H1 (cell line): ENCODE results near the gene ELMO1. TPM values are rescaled to one million over a fixed set of nuclear protein-coding genes. Genes with fewer than 3 reads are reported as not detected.

Experiments
- CTCF ChIA-PET: fragments of 300-600 bp; sonication (Branson Sonifier 250); formaldehyde crosslinking; loops from one replicate; lab custom pipeline; 2021; ENCODE audit not compliant: partially characterized antibody; lab: Charles Lee
- POLR2A ChIA-PET: fragments of 300-600 bp; sonication (Branson Sonifier 250); formaldehyde crosslinking; loops from one replicate; lab custom pipeline; 2021; ENCODE audit warnings: inconsistent platforms; ENCODE audit not compliant: partially characterized antibody; lab: Charles Lee
- DNase-seq, 2 experiments: peaks; one replicate each; pipeline versions ENCODE4 v3.0.0 to v3.0.0-alpha.2; 2010 to 2022; ENCODE audit warnings: low spot score in 2 of 2, low read depth in 1 of 2, mixed read lengths in 1 of 2
- FAIRE-seq: peaks from 2 replicates; lab custom pipeline; 2011; peaks lifted over from hg19 to GRCh38; lab: Jason Lieb, UNC
- H2AFZ ChIP-seq: 2 replicates; pipeline ENCODE4 v1.8.1; 2012; ENCODE audit warnings: low read length, inconsistent platforms
- H2AK5ac ChIP-seq: 2 replicates; pipeline ENCODE4 v1.6.1; 2013; ENCODE audit warnings: low read depth, low read length
- H2BK120ac ChIP-seq: replicated peaks from 2 replicates; pipeline ENCODE3; 2013; ENCODE audit warnings: low read depth, low read length, inconsistent platforms
- H2BK12ac ChIP-seq: 2 replicates; pipeline ENCODE4 v1.6.1; 2013; ENCODE audit warnings: low read depth, low read length
- H2BK15ac ChIP-seq: 2 replicates; pipeline ENCODE4 v1.6.1; 2013; ENCODE audit warnings: low read length
- H2BK20ac ChIP-seq: 2 replicates; pipeline ENCODE4 v1.6.1; 2013; ENCODE audit warnings: low read length
- H2BK5ac ChIP-seq: 2 replicates; pipeline ENCODE4 v1.6.1; 2013; ENCODE audit warnings: low read depth, low read length
- H3K14ac ChIP-seq: 2 replicates; pipeline ENCODE4 v1.6.1; 2013; ENCODE audit warnings: inconsistent platforms; ENCODE audit not compliant: insufficient read length
- H3K18ac ChIP-seq: 2 replicates; pipeline ENCODE4 v1.6.1; 2013; ENCODE audit warnings: low read length; ENCODE audit errors: extremely low read depth
- H3K23ac ChIP-seq: 2 replicates; pipeline ENCODE4 v1.6.1; 2013; ENCODE audit warnings: inconsistent platforms; ENCODE audit not compliant: insufficient read length
- H3K23me2 ChIP-seq: 2 replicates; pipeline ENCODE4 v1.6.1; 2013; ENCODE audit warnings: low read depth, low read length
- H3K27ac ChIP-seq: 2 replicates; pipeline ENCODE4 v1.6.1; 2011; ENCODE audit warnings: low read depth, low read length, inconsistent platforms
- H3K27me3 ChIP-seq, 4 experiments: replicated peaks in 1 of 4; 1 replicate in 1 of 4; 2 replicates in 3 of 4; pipeline versions ENCODE4 v1.6.1 to v1.8.1; 2011 to 2013; ENCODE audit warnings: low read length in 3 of 4, mild to moderate bottlenecking in 3 of 4, inconsistent platforms in 2 of 4, mixed read lengths in 2 of 4, moderate library complexity in 1 of 4; ENCODE audit not compliant: control insufficient read depth in 3 of 4, insufficient read depth in 3 of 4; ENCODE audit errors: extremely low read depth in 1 of 4
- H3K36me3 ChIP-seq, 4 experiments: 2 replicates each; pipeline versions ENCODE4 v1.6.1 to v1.8.1; 2011 to 2013; ENCODE audit warnings: mild to moderate bottlenecking in 4 of 4, low read length in 3 of 4, moderate library complexity in 2 of 4, control low read depth in 1 of 4, inconsistent platforms in 1 of 4; ENCODE audit not compliant: insufficient read depth in 4 of 4, control insufficient read depth in 2 of 4
- H3K4ac ChIP-seq: replicated peaks from 2 replicates; pipeline ENCODE3; 2013; ENCODE audit warnings: low read length, low read depth, mixed read lengths, inconsistent platforms; ENCODE audit not compliant: insufficient read length
- H3K4me1 ChIP-seq, 4 experiments: replicated peaks in 1 of 4; 1 replicate in 1 of 4; 2 replicates in 3 of 4; pipeline versions ENCODE4 v1.6.1 to v1.8.1; 2011 to 2013; ENCODE audit warnings: low read length in 3 of 4, inconsistent platforms in 2 of 4, mixed read lengths in 1 of 4; ENCODE audit not compliant: insufficient read depth in 4 of 4, control insufficient read depth in 3 of 4
- H3K4me2 ChIP-seq, 2 experiments: 2 replicates each; pipeline versions ENCODE4 v1.6.1 to v1.8.1; 2011 to 2013; ENCODE audit warnings: low read depth in 2 of 2, low read length in 2 of 2, control low read depth in 1 of 2, inconsistent platforms in 1 of 2, mild to moderate bottlenecking in 1 of 2; ENCODE audit not compliant: insufficient read depth in 1 of 2
- H3K4me3 ChIP-seq, 4 experiments: fragments of 200-600, 300-600 bp in 1 of 4; sonication (generic), shearing (Covaris generic), sonication (Bioruptor Twin) in 1 of 4; 2 replicates each; pipeline versions ENCODE4 v1.5.1 to v1.8.1; 2011 to 2016; ENCODE audit warnings: low read length in 4 of 4, low read depth in 3 of 4, control low read depth in 2 of 4, inconsistent platforms in 2 of 4, mild to moderate bottlenecking in 2 of 4, mixed read lengths in 1 of 4, moderate library complexity in 1 of 4; ENCODE audit not compliant: insufficient read depth in 2 of 4; ENCODE audit errors: extremely low read depth in 1 of 4
- H3K56ac ChIP-seq: replicated peaks from 2 replicates; pipeline ENCODE3; 2013; ENCODE audit warnings: low read depth, mild to moderate bottlenecking, mixed read lengths, low read length, inconsistent platforms; ENCODE audit not compliant: insufficient read length
- H3K79me1 ChIP-seq: 2 replicates; pipeline ENCODE4 v1.6.1; 2013; ENCODE audit warnings: low read depth, low read length, control low read depth
- H3K79me2 ChIP-seq, 2 experiments: 2 replicates each; pipeline versions ENCODE4 v1.6.1 to v1.8.1; 2012 to 2013; ENCODE audit warnings: low read length in 2 of 2, mild to moderate bottlenecking in 2 of 2, inconsistent platforms in 1 of 2; ENCODE audit not compliant: insufficient read depth in 2 of 2, control insufficient read depth in 1 of 2
- H3K9ac ChIP-seq, 4 experiments: replicated peaks in 1 of 4; 1 replicate in 1 of 4; 2 replicates in 3 of 4; pipeline versions ENCODE4 v1.6.1 to v1.8.1; 2011 to 2013; ENCODE audit warnings: low read depth in 3 of 4, low read length in 3 of 4, control low read depth in 2 of 4, mild to moderate bottlenecking in 2 of 4, moderate library complexity in 2 of 4, inconsistent platforms in 1 of 4; ENCODE audit errors: extremely low read depth in 1 of 4
- H3K9me3 ChIP-seq, 2 experiments: 2 replicates each; pipeline versions ENCODE4 v1.6.1 to v1.8.1; 2012 to 2013; ENCODE audit warnings: mild to moderate bottlenecking in 2 of 2, moderate library complexity in 2 of 2, control low read depth in 1 of 2, inconsistent platforms in 1 of 2, low read depth in 1 of 2, low read length in 1 of 2, mixed read lengths in 1 of 2; ENCODE audit not compliant: insufficient read depth in 2 of 2
- H4K20me1 ChIP-seq, 2 experiments: replicated peaks in 1 of 2; 2 replicates each; pipeline versions ENCODE3 to v1.8.1; 2011 to 2013; ENCODE audit warnings: inconsistent platforms in 2 of 2, low read length in 2 of 2, mild to moderate bottlenecking in 1 of 2; ENCODE audit not compliant: insufficient read depth in 2 of 2, control insufficient read depth in 1 of 2
- H4K5ac ChIP-seq: 2 replicates; pipeline ENCODE4 v1.6.1; 2013; ENCODE audit warnings: low read length, low read depth, mixed read lengths, inconsistent platforms; ENCODE audit not compliant: insufficient read length
- H4K8ac ChIP-seq: 2 replicates; pipeline ENCODE4 v1.8.0; 2013; ENCODE audit warnings: mild to moderate bottlenecking, moderate library complexity, low read length, inconsistent platforms; ENCODE audit not compliant: insufficient read depth; ENCODE audit errors: extremely low read depth
- H4K91ac ChIP-seq: replicated peaks from 2 replicates; pipeline ENCODE3; 2013; ENCODE audit warnings: low read length, mixed read lengths, inconsistent platforms; ENCODE audit not compliant: insufficient read length
- CTBP2 ChIP-seq: IDR thresholded peaks from 2 replicates; pipeline ENCODE4 v1.7.0; 2011; ENCODE audit warnings: borderline replicate concordance, mild to moderate bottlenecking, moderate library complexity, mixed read lengths, low read length; ENCODE audit not compliant: insufficient read depth, insufficient read length
- WGBS, 2 experiments: shearing (Covaris generic) in 1 of 2; methylation state at CpG; one replicate each; pipeline versions ENCODE4 v1.1.6 to v1.1.7; 2013 to 2015; ENCODE audit warnings: low lambda C conversion rate in 2 of 2, mixed read lengths in 2 of 2, inconsistent platforms in 1 of 2, low coverage in 1 of 2, missing lambda C conversion rate in 1 of 2; ENCODE audit not compliant: insufficient replicate concordance in 2 of 2, insufficient coverage in 1 of 2, insufficient read length in 1 of 2; ENCODE audit errors: extremely low coverage in 1 of 2, missing lambda C conversion rate in 1 of 2; 5-methylcytosine and 5-hydroxymethylcytosine counted together
- polyA plus RNA-seq, 7 experiments: library from polyadenylated mRNA; depleted of rRNA in 3 of 7; stranded (reverse) in 5 of 7; unstranded in 2 of 7; fragments of >200 nt in 5 of 7; fragments of 200-250 nt in 2 of 7; gene quantifications; 1 replicate in 5 of 7; 2 replicates in 1 of 7; 4 replicates in 1 of 7; pipeline versions ENCODE4 v1.2.1 to v1.2.3, GENCODE V29; 2011 to 2013; ENCODE audit warnings: missing spikeins in 2 of 7, mixed read lengths in 2 of 7
- total RNA-seq: library from RNA; stranded (reverse); fragmentation: NEBNext Ultra II Directional; extraction: Animal tissue kit (Norgen Biotek cat#: 25700); gene quantifications from 2 replicates; pipeline ENCODE4 v1.2.1, GENCODE V29; 2021

Gene ELMO1
- total and polyA plus RNA-seq, 2 of the 8 experiments (the other 6 are each of a cell fraction or from before 2014, with no cell fraction given) = 18.4 to 21.0 TPM

DNA sequence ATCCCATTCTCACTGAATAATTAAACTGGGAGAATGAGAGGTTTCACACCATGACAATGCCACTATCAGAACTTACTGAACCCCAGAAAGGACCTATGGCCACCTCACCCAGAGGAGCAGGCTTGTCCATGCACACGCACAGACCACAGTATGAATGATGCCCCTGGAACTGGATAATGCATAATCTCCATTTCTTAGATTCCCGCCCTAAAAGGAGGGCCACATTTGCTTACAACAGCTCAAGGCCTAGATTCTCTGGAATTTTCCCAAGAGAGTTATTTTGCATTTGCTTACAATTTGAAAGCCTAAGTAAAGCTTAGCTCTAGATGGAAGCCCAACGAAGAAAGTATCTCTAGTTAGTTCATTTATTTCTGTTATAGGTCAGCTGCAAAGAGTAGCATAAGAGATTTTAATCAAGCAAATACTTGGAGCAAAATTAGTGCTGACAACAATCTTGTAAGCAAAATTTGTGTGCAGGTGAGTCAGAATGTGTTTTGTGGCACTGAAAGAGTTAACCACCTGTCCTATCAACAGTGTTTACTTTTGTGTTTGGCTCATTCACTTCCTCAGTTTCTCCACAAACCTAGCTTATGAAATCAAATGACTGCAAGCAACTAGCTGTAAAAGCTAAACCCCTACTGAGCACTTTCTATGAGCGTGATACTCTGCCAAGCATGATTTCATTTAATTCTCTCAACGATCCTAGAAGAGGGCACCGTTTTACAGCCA is 32.1 kb downstream of the ELMO1 start:
- no peak overlapping the region for H3K9ac ChIP-seq
- CTCF ChIA-PET = interaction anchor here (0.7 to 1.5 kb wide), 2 partner anchors 31 to 132 kb away, joined by 3 to 5 read pairs; no protein-coding TSS in a partner anchor

More for the DNA sequence above, 32.1 kb downstream of the ELMO1 start:
- Histone ChIP-seq H4K5ac (no peak overlapping the region), H2BK20ac (no peak overlapping the region), H3K27ac (no peak overlapping the region), H3K14ac (no peak overlapping the region), H3K36me3 (no peaks in the 10 kb centered on the region)
- no peak for TF ChIP-seq CTBP2
- TF ChIP-seq, all 59 proteins: peak for 0
- Histone ChIP-seq H3K4me2 (no peak overlapping the region), H3K18ac (no peak overlapping the region), H3K4me1 (peaks cover 0 to 6% (median 0%) of the 10 kb centered on the region in 4 experiments; a peak in 2 of 7 replicates), H2BK120ac (no peak overlapping the region), H2AK5ac (no peak overlapping the region), H3K56ac (no peak overlapping the region), H4K20me1 (peaks cover 0 to 1% of the 10 kb centered on the region in 2 experiments), H3K23me2 (no peaks in the 10 kb centered on the region), H2AFZ (no peak overlapping the region), H3K4me3 (no peak overlapping the region), H3K23ac (no peak overlapping the region), H2BK12ac (no peak overlapping the region), H2BK5ac (no peak overlapping the region), H3K27me3 (no peaks in the 10 kb centered on the region), H3K79me2 (peaks cover 0 to 3% of the 10 kb centered on the region in 2 experiments; a peak in 1 of 4 replicates), H3K9me3 (no peaks in the 10 kb centered on the region), H4K8ac (no peak overlapping the region), H2BK15ac (no peak overlapping the region), H3K79me1 (no peaks in the 10 kb centered on the region), H3K4ac (no peak overlapping the region), H4K91ac (no peak overlapping the region)
- no peak for DNase-seq
- POLR2A ChIA-PET = no interaction called here
- WGBS, 2 experiments = 90% methylated on average over 6 of the region's 6 CpGs; no CpG with 5 or more reads in 1 of the 2 experiments
- FAIRE-seq = no peak
